Gastrocnemius medialis (tissue), 4 donors: ENCODE results near the gene TAF3. TPM values are rescaled to one million over a fixed set of nuclear protein-coding genes. Genes with fewer than 3 reads are reported as not detected.

Experiments used
- ATAC-seq, 2 donors: fragments of 150-250 bp; one replicate each; pipeline ENCODE4 v1.9.1; 2016
- DNase-seq, 2 donors: peaks; one replicate each; pipeline ENCODE4 v3.0.0-alpha.2; 2019
- H3K27ac ChIP-seq, 4 donors: fragments of 200-600 bp; sonication (generic); 1 replicate in 1 of 4; 2 replicates in 3 of 4; pipeline ENCODE4 v1.5.1; 2016 to 2018; ENCODE audit warnings: mild to moderate bottlenecking in 2 of 4, moderate library complexity in 1 of 4
- H3K27me3 ChIP-seq, 3 donors: fragments of 200-600 bp; sonication (generic) in 2 of 3; 1 replicate in 1 of 3; 2 replicates in 2 of 3; pipeline versions ENCODE4 v1.5.1 to v1.6.0; 2016 to 2019; ENCODE audit warnings: mild to moderate bottlenecking in 1 of 3, moderate library complexity in 1 of 3
- H3K36me3 ChIP-seq, 2 donors: fragments of 200-600 bp; sonication (generic) in 1 of 2; one replicate each; pipeline ENCODE4 v1.5.1; 2017 to 2018
- H3K4me1 ChIP-seq, 2 donors: fragments of 200-600 bp; sonication (generic) in 1 of 2; one replicate each; pipeline ENCODE4 v1.5.1; 2016 to 2017; ENCODE audit warnings: mild to moderate bottlenecking in 2 of 2
- H3K4me3 ChIP-seq, 4 donors: fragments of 200-600 bp; sonication (generic) in 3 of 4; 1 replicate in 1 of 4; 2 replicates in 3 of 4; pipeline ENCODE4 v1.5.1; 2016 to 2019; ENCODE audit warnings: mild to moderate bottlenecking in 2 of 4
- H3K9me3 ChIP-seq, 3 donors: fragments of 200-600 bp; sonication (generic) in 2 of 3; 1 replicate in 1 of 3; 2 replicates in 2 of 3; pipeline ENCODE4 v1.5.1; 2016 to 2019
- CTCF ChIP-seq, 5 experiments: fragments of 450-650 bp in 3 of 5; fragments of 200-600 bp in 2 of 5; sonication (generic) in 2 of 5; IDR thresholded peaks in 4 of 5; conservative IDR thresholded peaks in 1 of 5; 1 replicate in 4 of 5; 2 replicates in 1 of 5; pipeline ENCODE4 v1.5.1; 2016 to 2019; ENCODE audit warnings: antibody characterized with exemption in 5 of 5, mild to moderate bottlenecking in 3 of 5, moderate library complexity in 3 of 5
- POLR2A ChIP-seq, 2 donors: fragments of 450-650 bp; IDR thresholded peaks; one replicate each; pipeline ENCODE4 v1.6.1; 2017; ENCODE audit warnings: antibody characterized with exemption in 2 of 2, mild to moderate bottlenecking in 2 of 2, moderate library complexity in 2 of 2
- in situ Hi-C, 4 donors: fragments of 200-750 bp; cut with MboI; loops; one replicate each; pipeline versions ENCODE4 v1.15.0 to v1.8.0; 2017; ENCODE audit warnings: low sequenced_read_pairs in 4 of 4
- intact Hi-C: fragments of 100-400 bp; cut with DNase I; formaldehyde crosslinking; loops from one replicate; pipeline ENCODE4 v1.15.1; 2023; ENCODE audit warnings: low total_unique reads
- total RNA-seq, 4 donors: library from RNA; depleted of rRNA; stranded (reverse); fragments of >200 nt; gene quantifications; one replicate each; pipeline versions ENCODE4 v1.1.0 to v1.2.3, GENCODE V29; 2016

Gene TAF3
- total RNA-seq, 4 donors from 2014 or later = 5.0 to 14.8 (median 9.6) TPM

GRCh38 chr10:7862121-7862514 lies 43.8 kb downstream of the TAF3 start:
- H3K36me3 ChIP-seq = no peaks in the 10 kb centered on the region
- no peak for DNase-seq
- TF ChIP-seq POLR2A (IDR thresholded peaks at IDR 0.05) (no peak), CTCF (IDR thresholded peaks at IDR 0.05 in 4 of 5, conservative IDR thresholded peaks at IDR 0.05 in 1 of 5) (no peak)
- no peak overlapping the region for H3K27ac ChIP-seq
- ATAC-seq = no peak
- H3K4me3 ChIP-seq = no peak overlapping the region
- peaks cover 0 to 2% of the 10 kb centered on the region in 2 donors for H3K4me1 ChIP-seq
- no peaks in the 10 kb centered on the region for H3K27me3 ChIP-seq
- intact Hi-C loops = no loop called here
- peaks cover 0 to 9% (median 3%) of the 10 kb centered on the region in 3 donors for H3K9me3 ChIP-seq
- in situ Hi-C loops = no loop called here

DNA sequence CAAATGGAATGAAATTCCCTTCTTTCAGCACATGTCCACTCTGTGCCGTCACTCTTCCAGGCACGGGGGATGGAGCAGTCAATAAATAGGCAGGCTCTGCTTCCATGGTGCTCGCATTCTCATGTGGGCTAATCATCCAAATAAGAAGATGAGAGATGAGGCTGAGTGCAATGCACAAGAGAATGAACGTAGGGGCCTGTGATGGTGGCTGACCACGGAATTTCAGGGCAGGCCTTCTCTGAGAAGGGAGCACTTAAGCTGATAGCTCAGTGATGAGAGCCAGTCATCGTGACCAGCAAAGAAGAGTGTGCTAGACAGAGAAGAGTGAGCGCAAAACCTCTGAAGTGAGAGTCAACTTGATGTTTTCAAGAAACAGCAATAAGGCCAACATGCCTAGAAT lies 47.9 kb downstream of the TAF3 start:
- Histone ChIP-seq H3K27me3 (no peaks in the 10 kb centered on the region), H3K4me3 (no peak overlapping the region), H3K9me3 (peaks cover 0 to 8% (median 3%) of the 10 kb centered on the region in 3 donors), H3K36me3 (no peaks in the 10 kb centered on the region), H3K4me1 (no peaks in the 10 kb centered on the region), H3K27ac (no peak overlapping the region)
- in situ Hi-C loops (loop anchor here in 2 of 4 donors (5.0 kb wide), 1 partner anchor 1346 kb away; no protein-coding TSS in a partner anchor), intact Hi-C loops (no loop called here)
- no peak for DNase-seq
- no peak for ATAC-seq
- TF ChIP-seq POLR2A (IDR thresholded peaks at IDR 0.05) = no peak
- TF ChIP-seq CTCF (IDR thresholded peaks at IDR 0.05 in 4 of 5, conservative IDR thresholded peaks at IDR 0.05 in 1 of 5) = no peak

DNA sequence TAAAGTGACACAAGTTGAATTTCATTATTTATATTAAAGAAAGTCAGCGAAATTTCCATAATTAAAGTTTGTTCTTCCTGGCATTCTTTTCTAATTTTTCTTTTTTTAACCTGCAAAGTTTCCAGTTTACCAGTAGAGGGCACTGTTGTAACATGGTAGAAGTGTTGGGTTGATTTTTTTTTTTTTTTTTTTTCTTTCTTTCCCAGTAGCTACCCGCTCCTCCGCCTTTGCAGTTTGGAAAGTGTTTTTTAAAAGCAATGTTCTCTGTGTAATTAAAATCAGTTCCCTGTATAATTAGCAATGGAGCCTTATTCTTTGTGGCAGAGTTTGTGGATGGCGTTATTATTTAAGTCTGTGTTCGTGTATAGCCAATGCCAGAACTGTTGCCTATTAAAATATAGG lies 53.7 kb downstream of the TAF3 start:
- H3K36me3 ChIP-seq = no peaks in the 10 kb centered on the region
- ATAC-seq = no peak
- H3K4me3 ChIP-seq = peak overlapping the region in 3 of 4 donors; percentile 26 to 37 (median 30)
- in situ Hi-C loops = loop anchor here in 2 of 4 donors (5.0 to 10.0 kb wide), 2 partner anchors 1333 to 1340 kb away; no protein-coding TSS in a partner anchor
- TF ChIP-seq POLR2A (IDR thresholded peaks at IDR 0.05) (no peak), CTCF (IDR thresholded peaks at IDR 0.05 in 4 of 5, conservative IDR thresholded peaks at IDR 0.05 in 1 of 5) (peak; percentile 52 to 84 (median 80))
- H3K27me3 ChIP-seq = no peaks in the 10 kb centered on the region
- H3K9me3 ChIP-seq = no peaks in the 10 kb centered on the region
- intact Hi-C loops = loop anchor here (1.0 to 10.0 kb wide), 2 partner anchors 1337 to 1433 kb away; no protein-coding TSS in a partner anchor
- no peak overlapping the region for H3K27ac ChIP-seq
- no peak for DNase-seq
- H3K4me1 ChIP-seq = peaks cover 0 to 4% of the 10 kb centered on the region in 2 donors

GRCh38 chr10:7874864-7875263 lies 56.6 kb downstream of the TAF3 start:
- no peaks in the 10 kb centered on the region for H3K9me3 ChIP-seq
- H3K4me1 ChIP-seq = peaks cover 0 to 4% of the 10 kb centered on the region in 2 donors
- no peaks in the 10 kb centered on the region for H3K36me3 ChIP-seq
- no peak overlapping the region for H3K27ac ChIP-seq
- DNase-seq (no peak), ATAC-seq (no peak)
- intact Hi-C loops = loop anchor here (10.0 kb wide), 1 partner anchor 1430 kb away; no protein-coding TSS in a partner anchor
- TF ChIP-seq CTCF (IDR thresholded peaks at IDR 0.05 in 4 of 5, conservative IDR thresholded peaks at IDR 0.05 in 1 of 5) (no peak), POLR2A (IDR thresholded peaks at IDR 0.05) (no peak)
- H3K4me3 ChIP-seq = no peak overlapping the region
- in situ Hi-C loops = loop anchor here in 2 of 4 donors (5.0 to 10.0 kb wide), 2 partner anchors 1330 to 1337 kb away; no protein-coding TSS in a partner anchor
- no peaks in the 10 kb centered on the region for H3K27me3 ChIP-seq
